H1 (cell line): ENCODE measurements around the gene CPXM2. TPM values are rescaled to one million over a fixed set of nuclear protein-coding genes. Genes with fewer than 3 reads are reported as not detected.

Experiments used
- CTCF ChIA-PET: fragments of 300-600 bp; sonication (Branson Sonifier 250); formaldehyde crosslinking; loops from one replicate; lab custom pipeline; 2021; ENCODE audit not compliant: partially characterized antibody; lab: Charles Lee
- POLR2A ChIA-PET: fragments of 300-600 bp; sonication (Branson Sonifier 250); formaldehyde crosslinking; loops from one replicate; lab custom pipeline; 2021; ENCODE audit warnings: inconsistent platforms; ENCODE audit not compliant: partially characterized antibody; lab: Charles Lee
- DNase-seq, 2 experiments: peaks; one replicate each; pipeline versions ENCODE4 v3.0.0 to v3.0.0-alpha.2; 2010 to 2022; ENCODE audit warnings: low spot score in 2 of 2, low read depth in 1 of 2, mixed read lengths in 1 of 2
- FAIRE-seq: peaks from 2 replicates; lab custom pipeline; 2011; peaks lifted over from hg19 to GRCh38; lab: Jason Lieb, UNC
- H2AFZ ChIP-seq: 2 replicates; pipeline ENCODE4 v1.8.1; 2012; ENCODE audit warnings: low read length, inconsistent platforms
- H2AK5ac ChIP-seq: 2 replicates; pipeline ENCODE4 v1.6.1; 2013; ENCODE audit warnings: low read depth, low read length
- H2BK120ac ChIP-seq: replicated peaks from 2 replicates; pipeline ENCODE3; 2013; ENCODE audit warnings: low read depth, low read length, inconsistent platforms
- H2BK12ac ChIP-seq: 2 replicates; pipeline ENCODE4 v1.6.1; 2013; ENCODE audit warnings: low read depth, low read length
- H2BK15ac ChIP-seq: 2 replicates; pipeline ENCODE4 v1.6.1; 2013; ENCODE audit warnings: low read length
- H2BK20ac ChIP-seq: 2 replicates; pipeline ENCODE4 v1.6.1; 2013; ENCODE audit warnings: low read length
- H2BK5ac ChIP-seq: 2 replicates; pipeline ENCODE4 v1.6.1; 2013; ENCODE audit warnings: low read depth, low read length
- H3K14ac ChIP-seq: 2 replicates; pipeline ENCODE4 v1.6.1; 2013; ENCODE audit warnings: inconsistent platforms; ENCODE audit not compliant: insufficient read length
- H3K18ac ChIP-seq: 2 replicates; pipeline ENCODE4 v1.6.1; 2013; ENCODE audit warnings: low read length; ENCODE audit errors: extremely low read depth
- H3K23ac ChIP-seq: 2 replicates; pipeline ENCODE4 v1.6.1; 2013; ENCODE audit warnings: inconsistent platforms; ENCODE audit not compliant: insufficient read length
- H3K23me2 ChIP-seq: 2 replicates; pipeline ENCODE4 v1.6.1; 2013; ENCODE audit warnings: low read depth, low read length
- H3K27ac ChIP-seq: 2 replicates; pipeline ENCODE4 v1.6.1; 2011; ENCODE audit warnings: low read depth, low read length, inconsistent platforms
- H3K27me3 ChIP-seq, 4 experiments: replicated peaks in 1 of 4; 1 replicate in 1 of 4; 2 replicates in 3 of 4; pipeline versions ENCODE4 v1.6.1 to v1.8.1; 2011 to 2013; ENCODE audit warnings: low read length in 3 of 4, mild to moderate bottlenecking in 3 of 4, inconsistent platforms in 2 of 4, mixed read lengths in 2 of 4, moderate library complexity in 1 of 4; ENCODE audit not compliant: control insufficient read depth in 3 of 4, insufficient read depth in 3 of 4; ENCODE audit errors: extremely low read depth in 1 of 4
- H3K36me3 ChIP-seq, 4 experiments: 2 replicates each; pipeline versions ENCODE4 v1.6.1 to v1.8.1; 2011 to 2013; ENCODE audit warnings: mild to moderate bottlenecking in 4 of 4, low read length in 3 of 4, moderate library complexity in 2 of 4, control low read depth in 1 of 4, inconsistent platforms in 1 of 4; ENCODE audit not compliant: insufficient read depth in 4 of 4, control insufficient read depth in 2 of 4
- H3K4ac ChIP-seq: replicated peaks from 2 replicates; pipeline ENCODE3; 2013; ENCODE audit warnings: low read length, low read depth, mixed read lengths, inconsistent platforms; ENCODE audit not compliant: insufficient read length
- H3K4me1 ChIP-seq, 4 experiments: replicated peaks in 1 of 4; 1 replicate in 1 of 4; 2 replicates in 3 of 4; pipeline versions ENCODE4 v1.6.1 to v1.8.1; 2011 to 2013; ENCODE audit warnings: low read length in 3 of 4, inconsistent platforms in 2 of 4, mixed read lengths in 1 of 4; ENCODE audit not compliant: insufficient read depth in 4 of 4, control insufficient read depth in 3 of 4
- H3K4me2 ChIP-seq, 2 experiments: 2 replicates each; pipeline versions ENCODE4 v1.6.1 to v1.8.1; 2011 to 2013; ENCODE audit warnings: low read depth in 2 of 2, low read length in 2 of 2, control low read depth in 1 of 2, inconsistent platforms in 1 of 2, mild to moderate bottlenecking in 1 of 2; ENCODE audit not compliant: insufficient read depth in 1 of 2
- H3K4me3 ChIP-seq, 4 experiments: fragments of 200-600, 300-600 bp in 1 of 4; sonication (generic), shearing (Covaris generic), sonication (Bioruptor Twin) in 1 of 4; 2 replicates each; pipeline versions ENCODE4 v1.5.1 to v1.8.1; 2011 to 2016; ENCODE audit warnings: low read length in 4 of 4, low read depth in 3 of 4, control low read depth in 2 of 4, inconsistent platforms in 2 of 4, mild to moderate bottlenecking in 2 of 4, mixed read lengths in 1 of 4, moderate library complexity in 1 of 4; ENCODE audit not compliant: insufficient read depth in 2 of 4; ENCODE audit errors: extremely low read depth in 1 of 4
- H3K56ac ChIP-seq: replicated peaks from 2 replicates; pipeline ENCODE3; 2013; ENCODE audit warnings: low read depth, mild to moderate bottlenecking, mixed read lengths, low read length, inconsistent platforms; ENCODE audit not compliant: insufficient read length
- H3K79me1 ChIP-seq: 2 replicates; pipeline ENCODE4 v1.6.1; 2013; ENCODE audit warnings: low read depth, low read length, control low read depth
- H3K79me2 ChIP-seq, 2 experiments: 2 replicates each; pipeline versions ENCODE4 v1.6.1 to v1.8.1; 2012 to 2013; ENCODE audit warnings: low read length in 2 of 2, mild to moderate bottlenecking in 2 of 2, inconsistent platforms in 1 of 2; ENCODE audit not compliant: insufficient read depth in 2 of 2, control insufficient read depth in 1 of 2
- H3K9ac ChIP-seq, 4 experiments: replicated peaks in 1 of 4; 1 replicate in 1 of 4; 2 replicates in 3 of 4; pipeline versions ENCODE4 v1.6.1 to v1.8.1; 2011 to 2013; ENCODE audit warnings: low read depth in 3 of 4, low read length in 3 of 4, control low read depth in 2 of 4, mild to moderate bottlenecking in 2 of 4, moderate library complexity in 2 of 4, inconsistent platforms in 1 of 4; ENCODE audit errors: extremely low read depth in 1 of 4
- H3K9me3 ChIP-seq, 2 experiments: 2 replicates each; pipeline versions ENCODE4 v1.6.1 to v1.8.1; 2012 to 2013; ENCODE audit warnings: mild to moderate bottlenecking in 2 of 2, moderate library complexity in 2 of 2, control low read depth in 1 of 2, inconsistent platforms in 1 of 2, low read depth in 1 of 2, low read length in 1 of 2, mixed read lengths in 1 of 2; ENCODE audit not compliant: insufficient read depth in 2 of 2
- H4K20me1 ChIP-seq, 2 experiments: replicated peaks in 1 of 2; 2 replicates each; pipeline versions ENCODE3 to v1.8.1; 2011 to 2013; ENCODE audit warnings: inconsistent platforms in 2 of 2, low read length in 2 of 2, mild to moderate bottlenecking in 1 of 2; ENCODE audit not compliant: insufficient read depth in 2 of 2, control insufficient read depth in 1 of 2
- H4K5ac ChIP-seq: 2 replicates; pipeline ENCODE4 v1.6.1; 2013; ENCODE audit warnings: low read length, low read depth, mixed read lengths, inconsistent platforms; ENCODE audit not compliant: insufficient read length
- H4K8ac ChIP-seq: 2 replicates; pipeline ENCODE4 v1.8.0; 2013; ENCODE audit warnings: mild to moderate bottlenecking, moderate library complexity, low read length, inconsistent platforms; ENCODE audit not compliant: insufficient read depth; ENCODE audit errors: extremely low read depth
- H4K91ac ChIP-seq: replicated peaks from 2 replicates; pipeline ENCODE3; 2013; ENCODE audit warnings: low read length, mixed read lengths, inconsistent platforms; ENCODE audit not compliant: insufficient read length
- ASH2L ChIP-seq: fragments of 200-600, 300-600 bp; sonication (generic); IDR thresholded peaks from one replicate; pipeline ENCODE4 v1.7.1; 2017; ENCODE audit warnings: low read length
- CEBPB ChIP-seq: IDR thresholded peaks from 2 replicates; pipeline ENCODE4 v1.6.1; 2012; ENCODE audit warnings: low read depth, low read length
- SUZ12 ChIP-seq: fragments of 200-600 bp; sonication (generic); IDR thresholded peaks from 2 replicates; pipeline ENCODE4 v1.6.1; 2012; ENCODE audit warnings: mild to moderate bottlenecking, inconsistent platforms, low read length, moderate library complexity, mixed read lengths
- TCF12 ChIP-seq: IDR thresholded peaks from 2 replicates; pipeline ENCODE4 v1.6.1; 2011; ENCODE audit warnings: low read depth, mild to moderate bottlenecking, low read length
- WGBS, 2 experiments: shearing (Covaris generic) in 1 of 2; methylation state at CpG; one replicate each; pipeline versions ENCODE4 v1.1.6 to v1.1.7; 2013 to 2015; ENCODE audit warnings: low lambda C conversion rate in 2 of 2, mixed read lengths in 2 of 2, inconsistent platforms in 1 of 2, low coverage in 1 of 2, missing lambda C conversion rate in 1 of 2; ENCODE audit not compliant: insufficient replicate concordance in 2 of 2, insufficient coverage in 1 of 2, insufficient read length in 1 of 2; ENCODE audit errors: extremely low coverage in 1 of 2, missing lambda C conversion rate in 1 of 2; 5-methylcytosine and 5-hydroxymethylcytosine counted together
- polyA plus RNA-seq, 7 experiments: library from polyadenylated mRNA; depleted of rRNA in 3 of 7; stranded (reverse) in 5 of 7; unstranded in 2 of 7; fragments of >200 nt in 5 of 7; fragments of 200-250 nt in 2 of 7; gene quantifications; 1 replicate in 5 of 7; 2 replicates in 1 of 7; 4 replicates in 1 of 7; pipeline versions ENCODE4 v1.2.1 to v1.2.3, GENCODE V29; 2011 to 2013; ENCODE audit warnings: missing spikeins in 2 of 7, mixed read lengths in 2 of 7
- total RNA-seq: library from RNA; stranded (reverse); fragmentation: NEBNext Ultra II Directional; extraction: Animal tissue kit (Norgen Biotek cat#: 25700); gene quantifications from 2 replicates; pipeline ENCODE4 v1.2.1, GENCODE V29; 2021

CPXM2 gene
- total and polyA plus RNA-seq, 2 of the 8 experiments (the other 6 are each of a cell fraction or from before 2014, with no cell fraction given), result 2.4 to 2.9 TPM

DNA sequence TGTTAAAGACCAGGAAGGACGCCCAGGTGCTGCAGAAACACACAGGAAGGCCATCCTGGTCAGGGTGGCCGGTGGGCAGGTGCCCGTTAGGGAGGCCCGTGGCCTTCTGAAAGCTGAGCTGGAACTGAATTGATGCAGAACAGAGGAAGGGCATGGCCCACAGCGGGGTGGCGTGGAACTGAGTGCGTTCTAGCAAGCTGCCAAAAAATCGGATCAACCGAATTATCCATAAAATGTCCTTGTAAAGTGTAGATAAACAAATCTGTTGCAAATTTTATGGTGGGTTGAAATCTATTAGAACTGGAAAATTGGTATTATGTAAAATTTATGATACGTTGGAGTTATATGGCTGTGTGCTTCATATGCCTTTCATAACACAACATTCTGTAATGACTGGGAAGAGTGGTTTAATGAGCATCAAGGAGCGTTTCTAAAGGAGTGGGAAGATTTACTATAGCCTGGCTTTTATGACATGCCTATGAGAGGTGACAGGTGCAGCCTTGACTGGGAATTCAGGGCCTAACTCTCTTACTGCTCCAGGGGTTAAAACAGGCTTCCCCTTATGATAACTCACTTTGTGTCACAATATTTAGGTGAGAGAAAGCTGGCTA lies 117.4 kb downstream of the CPXM2 start:
- H3K79me2 ChIP-seq, result no peaks in the 10 kb centered on the region
- no peak overlapping the region for H2AFZ ChIP-seq
- no peak overlapping the region for H3K9ac ChIP-seq
- DNase-seq (no peak), FAIRE-seq (no peak)
- no peak overlapping the region for H2BK20ac ChIP-seq
- no peak overlapping the region for H3K4ac ChIP-seq
- no peaks in the 10 kb centered on the region for H3K9me3 ChIP-seq
- POLR2A ChIA-PET, result no interaction called here
- H2AK5ac ChIP-seq, result no peak overlapping the region
- no peaks in the 10 kb centered on the region for H3K36me3 ChIP-seq
- CTCF ChIA-PET, result no interaction called here
- 88 to 100% methylated on average over 1 to 11 of the region's 11 CpGs for WGBS, 2 experiments
- H4K20me1 ChIP-seq, result no peaks in the 10 kb centered on the region
- no peak overlapping the region for H2BK15ac ChIP-seq
- H3K27me3 ChIP-seq, result no peaks in the 10 kb centered on the region
- H3K14ac ChIP-seq, result no peak overlapping the region
- no peak overlapping the region for H2BK120ac ChIP-seq
- no peak overlapping the region for H2BK12ac ChIP-seq
- no peak overlapping the region for H3K18ac ChIP-seq
- peaks cover 2 to 5% (median 4%) of the 10 kb centered on the region in 4 experiments; a peak in 6 of 7 replicates for H3K4me1 ChIP-seq
- no peaks in the 10 kb centered on the region for H3K79me1 ChIP-seq
- H3K27ac ChIP-seq, result no peak overlapping the region
- no peak overlapping the region for H2BK5ac ChIP-seq
- TF ChIP-seq CEBPB (no peak), SUZ12 (no peak), TCF12 (no peak), ASH2L (no peak)
- H4K91ac ChIP-seq, result no peak overlapping the region
- no peak overlapping the region for H3K4me3 ChIP-seq
- H3K23ac ChIP-seq, result no peak overlapping the region
- no peaks in the 10 kb centered on the region for H3K23me2 ChIP-seq
- no peak overlapping the region for H3K56ac ChIP-seq
- no peak overlapping the region for H4K8ac ChIP-seq
- no peak overlapping the region for H3K4me2 ChIP-seq
- H4K5ac ChIP-seq, result no peak overlapping the region
